K562 (cell line): Measurements from ENCODE around the gene NRCAM. TPM values are rescaled to one million over a fixed set of nuclear protein-coding genes. Genes with fewer than 3 reads are reported as not detected.
A peak's percentile ranks its signal among the peaks of the same experiment; 100 is the strongest.

Experiments
- BRD4 ChIP-seq: fragments of 200-600 bp; sonication (generic); IDR thresholded peaks from 2 replicates; pipeline ENCODE4 v1.6.1; 2017; ENCODE audit warnings: inconsistent platforms
- CBFA2T2 ChIP-seq: fragments of 450-650 bp; conservative IDR thresholded peaks from 2 replicates; pipeline ENCODE4 v1.6.1; 2017; ENCODE audit warnings: mild to moderate bottlenecking
- GTF2A2 ChIP-seq: IDR thresholded peaks from 2 replicates; pipeline ENCODE4 v1.6.1; 2016; ENCODE audit warnings: mild to moderate bottlenecking, missing genetic modification characterization, missing compliant biosample characterization
- GTF2F1 ChIP-seq: IDR thresholded peaks from 2 replicates; pipeline ENCODE4 v1.6.1; 2011; ENCODE audit warnings: low read depth, low read length, improper control_type of control experiment
- HNRNPH1 ChIP-seq: fragments of 200-400 bp; formaldehyde crosslinking; optimal IDR thresholded peaks from 2 replicates; pipeline ENCODE3; 2017; ENCODE audit warnings: low read depth, mild to moderate bottlenecking, low read length, moderate library complexity
- ILF3 ChIP-seq: fragments of 450-650 bp; IDR thresholded peaks from 2 replicates; pipeline ENCODE4 v1.6.1; 2018; ENCODE audit warnings: antibody characterized with exemption, mild to moderate bottlenecking, moderate library complexity, borderline replicate concordance
- MCM5 ChIP-seq: fragments of 450-650 bp; IDR thresholded peaks from 2 replicates; pipeline ENCODE4 v1.6.1; 2016; ENCODE audit warnings: low read depth
- NFE2L1 ChIP-seq: fragments of 450-650 bp; IDR thresholded peaks from 2 replicates; pipeline ENCODE4 v1.6.1; 2016; ENCODE audit warnings: missing genetic modification characterization, low read depth, mild to moderate bottlenecking, missing compliant biosample characterization, moderate library complexity, borderline replicate concordance
- PML ChIP-seq: IDR thresholded peaks from 2 replicates; pipeline ENCODE4 v1.6.1; 2012; ENCODE audit warnings: low read length, inconsistent platforms
- POLR2G ChIP-seq: fragments of 200-400 bp; formaldehyde crosslinking; IDR thresholded peaks from 2 replicates; pipeline ENCODE4 v1.6.1; 2017; ENCODE audit warnings: low read depth, mild to moderate bottlenecking, antibody characterized with exemption, low read length, moderate library complexity
- PTBP1 ChIP-seq: fragments of 200-400 bp; formaldehyde crosslinking; IDR thresholded peaks from 2 replicates; pipeline ENCODE4 v1.6.1; 2017; ENCODE audit warnings: low read depth, low read length
- RAD51 ChIP-seq: fragments of 450-650 bp; IDR thresholded peaks from 2 replicates; pipeline ENCODE4 v1.7.1; 2016; ENCODE audit warnings: low read depth, mild to moderate bottlenecking, borderline replicate concordance
- YBX1 ChIP-seq: fragments of 450-650 bp; IDR thresholded peaks from 2 replicates; pipeline ENCODE4 v1.7.1; 2016; ENCODE audit warnings: mild to moderate bottlenecking
- ZNF347 ChIP-seq: fragments of 450-650 bp; formaldehyde crosslinking; IDR thresholded peaks from 2 replicates; pipeline ENCODE4 v1.4.0; 2020; ENCODE audit warnings: low read depth, mild to moderate bottlenecking, moderate library complexity
- ZNF445 ChIP-seq: fragments of 250-450 bp; sonication (Bioruptor Pico); IDR thresholded peaks from 2 replicates; pipeline ENCODE4 v1.4.0; 2020; ENCODE audit warnings: low read depth, mild to moderate bottlenecking, moderate library complexity
- polyA plus RNA-seq, 8 experiments: library from polyadenylated mRNA; depleted of rRNA in 4 of 8; stranded (reverse) in 5 of 8; unstranded in 3 of 8; fragments of >200 nt; fragmentation: Nextera tagmentation in 2 of 8; fragmentation: Illumina TruSeq in 1 of 8; extraction: Ambion mirVana in 2 of 8; extraction: Trizol in 1 of 8; gene quantifications; 2 replicates each; pipeline versions ENCODE4 v1.2.1 to v1.2.3, GENCODE V29; 2011 to 2014; ENCODE audit warnings: inconsistent platforms in 1 of 8, missing spikeins in 1 of 8
- total RNA-seq, 7 experiments: library from RNA; depleted of rRNA in 6 of 7; stranded (reverse); fragments of >200 nt in 6 of 7; fragmentation: Illumina TruSeq in 2 of 7; extraction: Trizol in 2 of 7; gene quantifications; 2 replicates each; pipeline versions ENCODE4 v1.2.1 to v1.2.3, GENCODE V29; 2011 to 2021; ENCODE audit warnings: low replicate concordance in 1 of 7
- TF ChIP-seq, protein P1 (sequence below): fragments of 200-400 bp; formaldehyde crosslinking; IDR thresholded peaks from 2 replicates; pipeline ENCODE4 v1.6.1; 2017; ENCODE audit warnings: mild to moderate bottlenecking, low read depth, low read length, moderate library complexity
- TF ChIP-seq, protein P2 (sequence below), 2 experiments: fragments of 450-650 bp in 1 of 2; IDR thresholded peaks; 2 replicates each; pipeline ENCODE4 v1.6.1; 2011 to 2017; ENCODE audit warnings: low read depth in 2 of 2, antibody characterized with exemption in 1 of 2, borderline replicate concordance in 1 of 2, low read length in 1 of 2, mild to moderate bottlenecking in 1 of 2, mixed read lengths in 1 of 2; ENCODE audit not compliant: control insufficient read depth in 1 of 2
- TF ChIP-seq, protein P3 (sequence below): sonication (generic); formaldehyde crosslinking; IDR thresholded peaks from 2 replicates; pipeline ENCODE4 v1.8.0; 2022; ENCODE audit warnings: missing genetic modification reagents, mild to moderate bottlenecking, borderline replicate concordance
- TF ChIP-seq, protein P4 (sequence below): fragments of 450-650 bp; IDR thresholded peaks from 2 replicates; pipeline ENCODE4 v1.6.1; 2016; ENCODE audit warnings: borderline replicate concordance

NRCAM gene
- total and polyA plus RNA-seq, 9 of the 15 experiments (the other 6 are each of a cell fraction or from before 2014, with no cell fraction given) = 0.03 to 0.54 (median 0.12) TPM; not detected in 1

DNA sequence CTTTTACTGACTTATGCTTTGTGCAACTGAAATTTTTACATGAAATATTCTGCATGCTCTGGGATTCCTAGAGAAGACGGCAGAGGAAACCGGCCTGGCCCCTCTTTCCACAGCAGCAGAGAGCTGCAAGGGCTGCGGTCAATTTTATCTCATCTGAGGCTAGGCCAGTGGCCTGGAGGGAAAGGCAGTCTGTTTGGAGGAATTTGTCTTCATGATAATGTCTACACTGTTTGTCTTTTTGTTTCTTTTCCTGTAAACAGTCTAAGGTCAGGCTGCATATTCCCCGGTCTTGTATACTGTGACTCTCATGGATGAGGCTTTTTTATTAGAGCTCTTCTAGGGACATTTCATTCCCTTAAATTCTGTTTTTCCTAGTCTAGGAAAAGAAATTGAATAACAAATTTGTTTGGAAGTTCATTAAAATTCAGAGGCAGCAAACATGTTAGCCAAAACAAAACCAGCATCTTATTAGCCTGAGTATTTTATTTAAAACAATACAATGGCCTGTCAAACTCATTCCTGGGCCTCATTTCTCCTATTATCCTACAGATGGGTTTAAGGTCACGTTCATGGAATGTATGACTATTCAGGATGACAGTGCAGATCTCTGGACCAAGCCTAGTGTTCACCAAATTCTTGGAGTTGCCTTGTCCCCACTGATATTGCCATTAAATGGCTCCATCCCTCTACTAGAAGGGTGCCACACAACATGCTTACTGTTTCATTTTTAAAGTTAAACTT, 352.5 kb downstream of the NRCAM start (continued):
- no peak for TF ChIP-seq ZNF347 (CRISPR knock-in tag)
- no peak for TF ChIP-seq YBX1
- TF ChIP-seq POLR2G = no peak
- no peak for TF ChIP-seq HNRNPH1
- TF ChIP-seq, protein P1, sequence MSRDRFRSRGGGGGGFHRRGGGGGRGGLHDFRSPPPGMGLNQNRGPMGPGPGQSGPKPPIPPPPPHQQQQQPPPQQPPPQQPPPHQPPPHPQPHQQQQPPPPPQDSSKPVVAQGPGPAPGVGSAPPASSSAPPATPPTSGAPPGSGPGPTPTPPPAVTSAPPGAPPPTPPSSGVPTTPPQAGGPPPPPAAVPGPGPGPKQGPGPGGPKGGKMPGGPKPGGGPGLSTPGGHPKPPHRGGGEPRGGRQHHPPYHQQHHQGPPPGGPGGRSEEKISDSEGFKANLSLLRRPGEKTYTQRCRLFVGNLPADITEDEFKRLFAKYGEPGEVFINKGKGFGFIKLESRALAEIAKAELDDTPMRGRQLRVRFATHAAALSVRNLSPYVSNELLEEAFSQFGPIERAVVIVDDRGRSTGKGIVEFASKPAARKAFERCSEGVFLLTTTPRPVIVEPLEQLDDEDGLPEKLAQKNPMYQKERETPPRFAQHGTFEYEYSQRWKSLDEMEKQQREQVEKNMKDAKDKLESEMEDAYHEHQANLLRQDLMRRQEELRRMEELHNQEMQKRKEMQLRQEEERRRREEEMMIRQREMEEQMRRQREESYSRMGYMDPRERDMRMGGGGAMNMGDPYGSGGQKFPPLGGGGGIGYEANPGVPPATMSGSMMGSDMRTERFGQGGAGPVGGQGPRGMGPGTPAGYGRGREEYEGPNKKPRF = no peak
- TF ChIP-seq RAD51 = no peak
- 0 out of 2 replicates have a peak, but pooled peaks have one; percentile 13 for TF ChIP-seq CBFA2T2
- TF ChIP-seq BRD4 = no peak
- no peak for TF ChIP-seq MCM5
- TF ChIP-seq, protein P2, sequence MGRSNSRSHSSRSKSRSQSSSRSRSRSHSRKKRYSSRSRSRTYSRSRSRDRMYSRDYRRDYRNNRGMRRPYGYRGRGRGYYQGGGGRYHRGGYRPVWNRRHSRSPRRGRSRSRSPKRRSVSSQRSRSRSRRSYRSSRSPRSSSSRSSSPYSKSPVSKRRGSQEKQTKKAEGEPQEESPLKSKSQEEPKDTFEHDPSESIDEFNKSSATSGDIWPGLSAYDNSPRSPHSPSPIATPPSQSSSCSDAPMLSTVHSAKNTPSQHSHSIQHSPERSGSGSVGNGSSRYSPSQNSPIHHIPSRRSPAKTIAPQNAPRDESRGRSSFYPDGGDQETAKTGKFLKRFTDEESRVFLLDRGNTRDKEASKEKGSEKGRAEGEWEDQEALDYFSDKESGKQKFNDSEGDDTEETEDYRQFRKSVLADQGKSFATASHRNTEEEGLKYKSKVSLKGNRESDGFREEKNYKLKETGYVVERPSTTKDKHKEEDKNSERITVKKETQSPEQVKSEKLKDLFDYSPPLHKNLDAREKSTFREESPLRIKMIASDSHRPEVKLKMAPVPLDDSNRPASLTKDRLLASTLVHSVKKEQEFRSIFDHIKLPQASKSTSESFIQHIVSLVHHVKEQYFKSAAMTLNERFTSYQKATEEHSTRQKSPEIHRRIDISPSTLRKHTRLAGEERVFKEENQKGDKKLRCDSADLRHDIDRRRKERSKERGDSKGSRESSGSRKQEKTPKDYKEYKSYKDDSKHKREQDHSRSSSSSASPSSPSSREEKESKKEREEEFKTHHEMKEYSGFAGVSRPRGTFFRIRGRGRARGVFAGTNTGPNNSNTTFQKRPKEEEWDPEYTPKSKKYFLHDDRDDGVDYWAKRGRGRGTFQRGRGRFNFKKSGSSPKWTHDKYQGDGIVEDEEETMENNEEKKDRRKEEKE (IDR thresholded peaks at IDR 0.05; ENCODE audit: borderline replicate concordance in 1 of 2, control insufficient read depth in 1 of 2, low read depth in 2 of 2, low read length in 1 of 2) = no peak
- TF ChIP-seq ZNF445 = no peak
- no peak; the same call in 1 of the 2 replicates for TF ChIP-seq PML
- TF ChIP-seq, protein P3, sequence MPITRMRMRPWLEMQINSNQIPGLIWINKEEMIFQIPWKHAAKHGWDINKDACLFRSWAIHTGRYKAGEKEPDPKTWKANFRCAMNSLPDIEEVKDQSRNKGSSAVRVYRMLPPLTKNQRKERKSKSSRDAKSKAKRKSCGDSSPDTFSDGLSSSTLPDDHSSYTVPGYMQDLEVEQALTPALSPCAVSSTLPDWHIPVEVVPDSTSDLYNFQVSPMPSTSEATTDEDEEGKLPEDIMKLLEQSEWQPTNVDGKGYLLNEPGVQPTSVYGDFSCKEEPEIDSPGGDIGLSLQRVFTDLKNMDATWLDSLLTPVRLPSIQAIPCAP (CRISPR knock-in tag) = no peak
- TF ChIP-seq, protein P4, sequence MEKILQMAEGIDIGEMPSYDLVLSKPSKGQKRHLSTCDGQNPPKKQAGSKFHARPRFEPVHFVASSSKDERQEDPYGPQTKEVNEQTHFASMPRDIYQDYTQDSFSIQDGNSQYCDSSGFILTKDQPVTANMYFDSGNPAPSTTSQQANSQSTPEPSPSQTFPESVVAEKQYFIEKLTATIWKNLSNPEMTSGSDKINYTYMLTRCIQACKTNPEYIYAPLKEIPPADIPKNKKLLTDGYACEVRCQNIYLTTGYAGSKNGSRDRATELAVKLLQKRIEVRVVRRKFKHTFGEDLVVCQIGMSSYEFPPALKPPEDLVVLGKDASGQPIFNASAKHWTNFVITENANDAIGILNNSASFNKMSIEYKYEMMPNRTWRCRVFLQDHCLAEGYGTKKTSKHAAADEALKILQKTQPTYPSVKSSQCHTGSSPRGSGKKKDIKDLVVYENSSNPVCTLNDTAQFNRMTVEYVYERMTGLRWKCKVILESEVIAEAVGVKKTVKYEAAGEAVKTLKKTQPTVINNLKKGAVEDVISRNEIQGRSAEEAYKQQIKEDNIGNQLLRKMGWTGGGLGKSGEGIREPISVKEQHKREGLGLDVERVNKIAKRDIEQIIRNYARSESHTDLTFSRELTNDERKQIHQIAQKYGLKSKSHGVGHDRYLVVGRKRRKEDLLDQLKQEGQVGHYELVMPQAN = no peak
- no peak for TF ChIP-seq ILF3
- no peak for TF ChIP-seq GTF2A2 (tag)
- TF ChIP-seq GTF2F1 = no peak
- peak; percentile 28; the same call in 1 of the 2 replicates for TF ChIP-seq NFE2L1
- TF ChIP-seq PTBP1 = no peak
